G401 (cell line): ENCODE results near the gene OTOG. TPM values are rescaled to one million over a fixed set of nuclear protein-coding genes. Genes with fewer than 3 reads are reported as not detected.

ENCODE experiments used
- DNase-seq: peaks from one replicate; pipeline ENCODE4 v3.0.0-alpha.2; 2015; ENCODE audit warnings: low spot score
- in situ Hi-C: cut with HindIII; loops from 2 replicates; pipeline ENCODE4 v1.10.0; 2016; ENCODE audit warnings: low sequenced_read_pairs, mixed read lengths
- total RNA-seq: library from RNA; depleted of rRNA; stranded (reverse); fragments of >200 nt; shearing (Covaris generic); gene quantifications from 2 replicates; pipeline ENCODE4 v1.2.3, GENCODE V29; 2014

Gene OTOG
- total RNA-seq, 1 experiment from 2014 or later: not detected

DNA sequence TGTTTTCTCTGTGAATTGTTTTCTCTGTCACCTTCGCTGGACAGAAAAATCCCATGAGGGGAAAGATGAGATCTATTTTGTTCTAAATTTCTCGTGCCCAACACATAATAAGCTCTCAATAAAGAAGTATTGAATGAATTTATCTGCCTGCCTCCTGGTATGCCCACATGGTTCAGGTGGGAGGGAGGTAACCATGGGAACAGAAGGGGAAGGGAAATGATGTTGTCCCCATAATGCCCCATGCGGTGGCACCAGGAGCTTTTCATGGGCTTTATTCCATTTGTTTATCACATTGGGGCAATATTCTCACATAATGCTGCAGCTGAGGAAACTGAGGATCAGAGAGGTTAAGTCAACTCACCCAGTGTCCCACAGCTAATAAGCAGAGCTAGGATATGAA, 11.6 kb upstream of the OTOG start:
- in situ Hi-C loops: no loop called here
- no peak for DNase-seq

GRCh38 chr11:17537261-17537660, 9.8 kb upstream of the OTOG start:
- DNase-seq: no peak
- in situ Hi-C loops: no loop called here

DNA sequence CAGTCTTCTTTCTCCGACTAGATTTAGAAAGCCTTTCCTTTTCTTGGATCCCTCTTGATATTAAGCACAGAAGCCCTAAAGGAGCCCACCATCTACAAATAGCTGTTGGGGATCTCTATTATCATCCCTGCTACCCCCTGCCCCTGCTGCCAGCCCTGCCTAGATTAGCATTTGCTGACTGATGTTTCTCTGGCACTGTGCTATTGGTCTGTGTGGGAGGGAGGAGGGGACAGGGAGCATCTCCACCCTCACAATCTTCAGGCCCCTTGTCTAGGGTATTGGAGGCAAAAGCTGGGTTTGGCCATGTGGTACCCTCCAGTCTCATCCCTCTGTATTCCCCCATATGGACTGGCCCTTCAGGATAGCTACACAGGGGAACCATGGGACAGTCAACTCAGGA, 9.0 kb upstream of the OTOG start:
- no peak for DNase-seq
- in situ Hi-C loops: no loop called here

DNA sequence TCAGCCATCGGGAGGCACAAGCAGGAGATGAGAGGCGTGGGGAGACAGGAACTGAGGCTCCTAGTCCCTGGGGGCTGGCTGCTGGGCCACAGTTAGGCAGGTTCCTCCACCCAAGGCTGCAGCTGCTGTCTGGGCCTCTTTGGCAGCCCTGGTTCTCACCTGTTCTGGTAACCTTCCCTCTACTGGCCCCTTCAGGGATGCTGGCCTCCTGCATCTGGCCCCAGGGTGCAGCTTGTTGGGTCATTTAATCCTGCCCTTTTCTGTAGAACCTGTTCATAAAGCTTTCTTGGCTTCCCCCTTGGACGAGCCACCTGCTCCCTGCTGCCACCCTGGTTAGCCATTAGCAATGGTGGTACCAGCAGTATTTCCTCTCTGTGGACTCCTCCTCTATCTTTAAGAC, 8.3 kb upstream of the OTOG start:
- in situ Hi-C loops: no loop called here

DNA sequence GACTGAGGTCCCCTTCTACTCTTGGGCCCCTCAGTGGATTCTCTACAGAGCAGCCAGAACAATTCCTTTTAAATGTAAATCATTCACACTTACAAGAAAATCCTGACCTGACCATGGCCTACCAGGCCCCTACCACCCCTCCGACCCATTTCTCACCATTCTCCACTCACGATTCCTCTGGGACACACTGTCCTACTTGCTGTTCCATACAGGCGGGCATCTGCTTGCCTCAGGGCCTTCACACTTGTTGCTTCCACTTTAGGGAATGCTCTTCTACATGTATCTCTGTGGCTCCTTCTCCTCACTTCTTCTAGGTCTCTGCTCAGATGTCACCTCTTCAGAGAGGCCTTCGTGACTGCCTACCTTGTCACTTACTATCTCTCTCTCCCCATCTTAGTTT, 6.3 kb upstream of the OTOG start:
- in situ Hi-C loops: no loop called here
- DNase-seq: no peak

More for the DNA sequence above, 8.3 kb upstream of the OTOG start:
- DNase-seq: no peak

GRCh38 chr11:17541330-17541885, 5.7 kb upstream of the OTOG start:
- in situ Hi-C loops: no loop called here

GRCh38 chr11:17542249-17542648, 4.8 kb upstream of the OTOG start:
- no peak for DNase-seq
- in situ Hi-C loops: no loop called here

More at GRCh38 chr11:17541330-17541885, 5.7 kb upstream of the OTOG start:
- no peak for DNase-seq

DNA sequence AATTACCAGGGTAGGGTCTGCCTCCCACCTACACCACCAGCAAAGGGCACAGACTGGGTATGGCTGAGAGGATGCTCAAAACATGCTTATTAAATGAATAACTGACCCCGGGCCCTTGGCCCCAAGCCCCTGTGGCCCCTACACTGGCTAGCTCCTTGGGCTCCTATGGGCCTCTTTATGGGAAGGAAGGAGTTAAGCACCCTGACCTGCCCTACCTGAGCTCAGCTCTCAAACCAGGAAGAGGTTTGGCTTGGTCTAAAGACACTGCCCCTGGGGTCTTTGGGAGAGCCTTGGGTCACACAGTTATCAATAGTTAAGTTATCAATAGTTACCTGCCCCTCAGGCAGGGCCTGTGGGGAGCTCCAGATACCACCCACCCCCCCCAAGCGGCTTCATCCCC, 4.0 kb upstream of the OTOG start:
- in situ Hi-C loops: no loop called here

DNA sequence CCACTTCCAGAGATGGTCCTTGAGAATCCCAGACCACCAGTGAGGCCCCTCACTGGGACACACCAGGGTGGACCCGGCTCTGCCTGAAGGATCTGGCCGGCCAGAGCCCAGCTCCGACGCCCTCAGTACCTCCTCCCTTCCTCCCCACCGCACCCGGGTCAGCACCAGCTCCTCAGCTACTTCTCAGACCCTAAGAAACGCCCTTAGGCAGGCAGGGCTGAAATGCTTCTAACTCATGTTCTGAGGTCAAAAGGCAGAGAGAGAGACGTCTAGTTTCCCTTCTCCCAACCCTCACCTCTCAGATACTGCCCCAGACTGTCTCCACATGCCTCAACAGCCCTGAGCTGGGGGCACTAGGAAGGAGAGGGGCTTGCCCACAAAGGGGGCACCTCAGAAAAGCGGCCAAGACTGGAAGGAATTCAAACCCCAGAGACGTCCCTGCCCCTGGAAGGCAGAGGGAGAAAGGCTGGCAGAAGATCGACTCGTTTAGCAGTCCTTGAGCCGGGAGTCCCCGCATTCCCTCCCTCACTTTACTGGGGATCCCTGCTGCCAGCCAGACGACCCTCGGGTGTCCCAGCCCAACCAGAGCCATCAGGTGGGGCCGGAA, 3.4 kb upstream of the OTOG start:
- in situ Hi-C loops: no loop called here
- DNase-seq: no peak

More for the DNA sequence above, 4.0 kb upstream of the OTOG start:
- DNase-seq: no peak

DNA sequence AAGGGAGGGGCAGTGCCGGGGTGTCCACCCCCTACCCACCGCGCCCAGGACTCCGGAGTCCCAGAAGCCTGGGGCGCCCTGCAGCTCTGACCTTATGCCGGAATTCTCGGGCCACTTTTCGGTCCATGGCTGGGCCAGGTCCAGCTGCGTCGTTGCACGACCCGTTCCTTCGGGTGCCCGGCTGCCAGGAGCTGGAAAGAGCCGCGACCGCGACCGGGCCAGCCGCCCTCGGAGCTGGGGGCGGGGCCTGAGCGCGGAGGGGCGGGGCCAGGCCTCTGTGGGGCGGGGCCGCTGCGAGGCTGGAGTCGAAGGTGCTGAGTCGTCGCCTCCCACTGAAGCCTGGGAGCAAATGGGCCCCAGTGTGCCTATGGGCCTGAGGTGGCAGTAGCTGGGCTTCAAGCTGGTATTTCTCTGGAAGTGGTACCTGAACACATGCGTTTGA, 2.9 kb upstream of the OTOG start, which contains the start of gene USH1C:
USH1C (minus strand) TSS at position 236 of the 442 bp plus-strand sequence; CDS start at position 127, 109 bp downstream.
- no peak for DNase-seq
- in situ Hi-C loops: no loop called here

- in situ Hi-C loops: no loop called here
- DNase-seq: no peak
Observed at GRCh38 chr11:17546240-17546639, 819 bp upstream of the OTOG start.

- no peak for DNase-seq
Observed at GRCh38 chr11:17547932-17548331, 873 bp downstream of the OTOG start.

GRCh38 chr11:17548444-17548843, 1.4 kb downstream of the OTOG start:
- no peak for DNase-seq
- in situ Hi-C loops: no loop called here

More at GRCh38 chr11:17547932-17548331, 873 bp downstream of the OTOG start:
- in situ Hi-C loops: no loop called here

DNA sequence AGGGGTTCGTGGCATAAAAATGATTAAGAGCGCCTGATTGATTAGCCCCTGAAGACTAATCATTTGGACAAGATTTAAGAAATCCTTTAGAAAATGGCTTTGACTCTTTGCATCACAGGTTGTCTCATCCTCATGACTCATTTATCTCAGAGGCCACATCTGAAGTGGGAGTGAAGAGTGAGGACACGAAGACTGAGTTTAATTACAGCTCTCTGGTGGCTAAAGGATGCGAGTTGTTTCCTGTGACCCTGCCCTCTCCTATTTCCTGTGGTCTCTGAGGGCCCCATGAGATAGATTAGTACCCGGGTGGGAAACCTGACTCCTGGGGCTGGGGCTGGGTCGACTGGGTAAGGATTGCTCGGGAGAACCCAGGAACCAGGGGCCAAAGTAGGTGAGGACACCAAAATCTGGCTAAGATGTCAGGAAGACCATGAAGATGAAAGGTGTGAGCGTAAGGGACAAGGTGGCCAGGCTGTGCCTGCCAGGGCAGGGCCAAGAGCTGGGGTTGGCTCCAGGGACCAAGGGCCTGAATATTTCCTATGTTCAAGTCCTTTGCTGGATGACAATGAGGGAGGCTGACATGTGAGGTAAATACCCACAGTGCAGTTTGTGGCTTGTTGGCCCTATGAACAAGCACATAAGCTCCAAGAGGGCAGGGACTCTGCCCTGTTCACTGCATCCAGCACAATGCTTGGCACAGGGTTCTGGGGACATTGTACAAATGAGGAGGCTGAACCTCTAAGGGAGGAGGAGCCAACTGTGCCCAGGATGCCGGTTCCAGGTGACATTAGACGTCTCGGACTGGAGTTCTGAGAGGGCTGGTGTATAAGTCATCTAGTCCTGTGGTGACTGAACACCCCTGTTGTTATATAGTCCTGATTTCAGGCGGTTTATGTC, 3.6 kb downstream of the OTOG start:
- in situ Hi-C loops: no loop called here
- DNase-seq: no peak

DNA sequence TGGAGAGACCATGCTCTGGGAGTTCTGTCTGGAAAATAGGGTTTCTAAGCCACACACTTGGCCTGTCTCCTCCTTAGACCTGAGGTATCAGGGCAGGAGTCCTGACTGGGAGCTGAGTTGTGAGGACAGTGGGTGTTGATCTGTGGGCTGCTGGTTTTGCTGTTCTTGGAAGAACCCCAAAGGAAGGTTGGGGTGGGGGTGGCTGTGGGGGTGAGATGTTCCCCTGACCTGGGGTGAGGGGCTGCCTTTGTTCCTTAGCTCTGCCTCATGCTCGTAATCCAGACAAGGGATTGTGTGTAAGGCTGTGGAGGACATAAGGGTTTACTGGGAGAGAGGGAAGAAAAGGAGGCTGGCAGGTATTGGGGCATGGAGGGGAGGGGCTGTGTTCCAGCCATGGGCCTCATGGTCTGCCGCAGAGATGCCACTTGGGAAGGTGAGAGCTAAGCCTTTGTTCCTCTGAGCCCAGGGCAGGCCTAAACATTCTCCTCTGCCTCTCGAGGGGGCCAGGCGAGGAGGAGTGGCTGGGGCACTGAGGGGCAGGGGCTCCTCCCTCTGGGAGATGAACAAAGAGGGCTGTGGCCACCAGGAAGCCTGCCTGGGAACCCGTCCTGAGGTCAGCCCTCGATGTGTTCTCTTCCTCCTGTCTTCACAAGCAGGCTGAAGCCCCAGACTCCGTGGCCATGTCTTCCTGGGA, 4.4 kb downstream of the OTOG start:
- DNase-seq: no peak

GRCh38 chr11:17552041-17552355, 4.9 kb downstream of the OTOG start:
- in situ Hi-C loops: no loop called here
- no peak for DNase-seq

More for the DNA sequence above, 4.4 kb downstream of the OTOG start:
- in situ Hi-C loops: no loop called here

DNA sequence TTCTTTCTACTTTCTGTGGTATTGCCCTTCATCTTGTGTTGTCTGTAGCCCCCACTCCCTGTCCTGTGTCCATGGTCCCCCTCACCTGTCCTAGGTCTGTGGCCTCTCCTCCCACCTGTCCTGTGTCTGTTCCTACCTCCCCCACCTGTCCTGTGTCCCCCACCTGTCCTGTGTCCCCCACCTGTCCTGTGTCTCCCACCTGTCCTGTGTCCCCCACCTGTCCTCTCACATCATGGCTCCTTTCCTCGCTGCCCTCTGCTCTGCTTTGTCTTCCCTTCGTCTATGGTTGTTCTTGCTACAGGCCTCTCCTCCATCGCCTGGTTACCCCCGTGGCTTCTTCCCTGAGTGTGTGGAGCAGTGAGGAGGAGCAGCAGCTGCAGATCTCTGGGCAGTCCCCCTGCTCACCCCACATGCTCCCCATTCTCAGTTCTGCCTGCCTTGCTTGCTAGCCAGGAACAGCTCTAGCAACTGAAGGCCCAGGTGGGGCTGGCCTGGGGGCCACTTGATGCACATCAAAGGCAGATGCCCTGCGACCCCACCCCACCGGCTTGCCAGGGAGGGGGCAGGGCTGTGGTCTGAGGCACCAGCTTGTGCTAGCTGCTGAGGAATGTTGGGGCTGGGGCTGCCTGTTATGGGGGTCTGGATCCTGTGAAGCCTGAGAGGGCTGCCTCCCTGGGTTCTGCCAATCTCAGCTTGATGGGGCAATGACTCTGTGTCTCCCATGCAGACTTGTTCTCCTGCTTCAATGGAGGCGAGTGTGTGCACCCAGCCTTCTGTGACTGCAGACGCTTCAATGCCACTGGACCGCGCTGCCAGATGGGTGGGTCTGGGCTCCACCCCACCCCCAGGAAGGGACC, 5.6 kb downstream of the OTOG start:
- in situ Hi-C loops: no loop called here
- DNase-seq: no peak

GRCh38 chr11:17553249-17553546, 6.1 kb downstream of the OTOG start:
- DNase-seq: no peak
- in situ Hi-C loops: no loop called here

GRCh38 chr11:17554487-17554886, 7.4 kb downstream of the OTOG start:
- in situ Hi-C loops: no loop called here
- no peak for DNase-seq
